Activated CD4-positive, CD25-positive, alpha-beta regulatory T cell (primary cell): ENCODE results near the gene LYAR.

Source experiments
- DNase-seq, 4 experiments: peaks; one replicate each; lab custom pipeline; 2025; lab: John Stamatoyannopoulos, UW

LYAR gene

DNA sequence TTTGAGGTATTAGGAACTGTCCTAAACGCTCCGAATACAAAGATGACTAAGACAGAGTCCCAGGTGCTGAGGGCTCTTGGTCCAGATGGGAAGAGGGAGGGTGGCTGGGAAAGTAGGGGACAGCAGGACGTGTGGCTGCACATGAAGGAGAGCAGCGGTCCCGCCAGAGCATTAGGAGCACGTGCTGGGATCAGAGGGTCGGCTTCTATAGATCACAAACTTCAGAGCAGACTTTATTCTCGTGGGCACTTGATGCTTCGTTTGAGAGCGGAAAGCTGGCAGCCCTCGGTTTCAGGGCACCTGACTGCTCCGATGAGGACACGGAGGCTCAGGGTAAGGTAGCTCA lies 26.2 kb upstream of the LYAR start:
- no peak for DNase-seq

DNA sequence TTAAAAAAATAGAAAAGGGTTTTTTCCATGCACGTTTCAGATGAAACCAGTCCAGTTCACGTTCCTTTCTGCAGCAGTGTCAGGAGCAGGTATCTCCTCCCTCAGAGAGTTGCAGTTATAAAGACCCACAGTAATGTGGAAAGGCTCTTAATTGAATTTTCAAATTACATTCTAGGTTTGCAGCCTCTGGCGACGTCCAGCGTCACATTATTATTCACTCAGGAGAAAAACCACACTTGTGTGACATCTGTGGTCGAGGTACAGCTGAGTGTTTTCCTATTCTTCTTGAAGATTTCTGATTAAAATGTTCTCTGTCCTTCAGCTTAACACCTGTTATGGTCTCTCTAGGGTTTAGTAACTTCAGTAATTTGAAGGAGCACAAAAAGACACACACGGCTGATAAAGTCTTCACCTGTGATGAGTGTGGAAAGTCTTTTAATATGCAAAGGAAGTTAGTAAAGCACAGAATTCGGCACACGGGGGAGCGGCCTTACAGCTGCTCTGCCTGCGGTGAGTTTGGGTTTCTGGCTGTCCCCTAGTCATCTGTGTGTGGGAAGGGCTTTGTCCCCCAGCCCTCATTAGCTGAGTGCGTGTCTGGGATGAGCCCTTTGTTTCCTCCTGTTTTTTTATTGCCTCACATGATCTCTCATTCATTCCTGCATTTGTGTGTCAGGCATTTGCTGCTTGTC lies 25.7 kb upstream of the LYAR start:
- no peak for DNase-seq

DNA sequence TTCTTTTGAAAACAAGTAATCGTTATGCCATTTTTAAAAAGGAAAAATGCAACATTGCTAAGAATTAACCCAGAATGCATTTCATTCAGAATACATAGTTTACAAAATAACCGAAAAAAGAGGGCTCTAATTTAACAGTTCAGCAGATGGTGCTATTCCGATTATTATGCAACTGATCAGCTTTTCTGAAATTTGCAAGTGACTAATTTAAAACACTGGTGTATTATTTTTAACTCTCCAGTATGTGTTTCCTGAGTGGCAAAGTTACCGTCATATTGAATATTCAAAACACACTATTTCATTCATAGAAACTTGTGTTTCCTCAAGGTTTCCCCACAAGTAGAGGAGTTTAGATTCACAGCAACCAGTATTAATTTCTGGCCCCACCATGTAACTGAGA lies 21.2 kb upstream of the LYAR start:
- DNase-seq = no peak

DNA sequence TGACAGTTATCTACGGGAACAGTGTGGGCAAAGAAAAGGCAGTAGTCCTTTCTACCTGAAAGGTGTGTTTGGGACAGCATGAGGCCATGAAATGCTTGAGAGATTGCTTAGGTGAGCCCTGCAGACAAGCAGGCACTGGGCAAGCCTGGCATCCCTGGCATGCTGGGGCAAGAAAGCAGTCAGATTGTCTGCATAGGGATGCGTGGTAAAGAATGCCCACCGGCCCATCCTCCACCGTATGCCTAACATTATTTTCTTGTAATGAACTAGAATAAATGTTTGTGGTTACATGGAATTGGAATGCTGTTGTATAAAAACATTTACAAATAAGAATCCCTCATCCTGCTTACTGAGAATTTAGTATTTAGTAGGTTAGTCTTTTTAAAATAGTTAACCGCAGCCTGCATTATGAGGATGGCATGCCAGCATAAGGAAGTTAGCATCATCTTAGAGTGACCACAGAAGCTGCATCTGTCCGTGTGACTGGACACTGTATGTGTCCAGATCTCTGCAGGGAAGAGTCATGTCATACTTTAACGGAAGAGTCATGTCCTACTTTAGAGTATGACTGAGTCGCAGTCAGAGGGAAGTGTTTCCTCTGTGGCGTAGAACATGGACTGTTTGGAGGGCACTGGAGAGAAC lies 19.0 kb upstream of the LYAR start:
- DNase-seq = no peak

DNA sequence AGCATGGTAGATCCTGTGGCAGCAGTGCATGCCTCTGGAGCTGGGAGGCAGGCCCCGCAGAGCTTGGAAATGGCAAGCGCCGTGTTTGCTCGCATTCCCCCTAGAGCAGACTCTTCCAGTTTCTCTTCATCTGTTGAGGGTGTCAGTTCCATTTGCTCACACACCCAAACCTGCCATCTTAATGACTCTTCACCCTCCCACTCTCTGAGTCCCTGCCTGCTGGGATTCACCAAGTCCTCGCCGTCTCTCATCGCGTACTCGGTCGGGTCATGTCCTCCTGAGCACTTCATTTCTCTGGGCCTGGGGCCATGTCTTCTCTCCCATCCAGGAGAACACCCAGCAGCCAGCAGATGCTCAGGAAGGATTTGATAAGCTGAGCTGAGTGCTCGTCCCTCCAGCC lies 17.0 kb upstream of the LYAR start:
- no peak for DNase-seq

DNA sequence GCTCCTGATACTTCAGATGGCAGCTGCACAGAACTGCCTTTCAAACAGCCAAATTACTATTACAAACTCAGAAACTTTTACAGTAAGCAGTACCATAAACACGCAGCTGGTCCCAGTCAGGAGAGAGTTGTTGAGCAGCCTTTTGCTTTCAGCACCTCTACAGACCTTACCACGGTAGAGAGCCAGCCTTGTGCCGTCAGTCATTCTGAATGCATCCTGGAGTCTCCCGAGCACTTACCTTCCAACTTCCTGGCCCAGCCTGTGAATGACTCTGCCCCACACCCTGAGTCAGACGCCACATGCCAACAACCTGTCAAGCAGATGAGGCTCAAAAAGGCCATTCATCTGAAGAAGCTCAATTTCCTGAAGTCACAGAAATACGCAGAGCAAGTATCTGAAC lies 12.5 kb upstream of the LYAR start:
- DNase-seq = no peak

DNA sequence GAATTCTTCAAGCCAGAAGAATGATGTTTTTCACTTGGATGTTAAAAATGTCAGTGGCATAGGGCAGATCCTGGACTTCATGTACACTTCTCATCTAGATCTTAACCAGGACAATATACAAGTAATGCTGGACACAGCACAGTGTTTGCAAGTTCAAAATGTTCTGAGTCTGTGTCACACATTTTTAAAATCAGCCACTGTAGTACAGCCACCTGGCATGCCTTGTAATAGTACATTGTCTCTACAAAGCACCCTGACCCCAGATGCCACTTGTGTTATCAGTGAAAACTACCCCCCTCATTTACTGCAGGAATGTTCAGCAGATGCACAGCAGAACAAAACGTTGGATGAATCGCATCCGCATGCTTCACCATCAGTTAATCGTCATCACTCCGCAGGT lies 12.0 kb upstream of the LYAR start:
- DNase-seq = no peak

DNA sequence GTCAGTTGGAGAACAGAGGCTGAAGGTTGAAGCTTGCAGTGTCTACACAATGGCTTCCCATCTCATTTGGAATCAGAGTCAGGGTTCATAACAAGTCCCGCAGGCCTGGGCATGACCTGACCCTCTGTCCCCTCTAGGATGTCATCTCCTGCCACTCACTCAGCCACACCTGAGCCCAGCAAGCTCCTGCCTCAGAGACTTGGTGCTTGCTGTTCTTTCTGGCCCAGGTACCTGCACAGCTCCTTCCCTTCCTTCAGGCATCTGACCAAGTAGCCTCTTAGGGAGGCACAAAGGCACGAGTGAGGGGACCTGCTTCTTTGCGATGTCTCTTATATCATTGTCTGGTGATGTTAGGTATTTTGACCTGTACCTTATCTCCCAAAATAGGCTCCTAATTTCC lies 9.1 kb upstream of the LYAR start:
- DNase-seq = no peak

DNA sequence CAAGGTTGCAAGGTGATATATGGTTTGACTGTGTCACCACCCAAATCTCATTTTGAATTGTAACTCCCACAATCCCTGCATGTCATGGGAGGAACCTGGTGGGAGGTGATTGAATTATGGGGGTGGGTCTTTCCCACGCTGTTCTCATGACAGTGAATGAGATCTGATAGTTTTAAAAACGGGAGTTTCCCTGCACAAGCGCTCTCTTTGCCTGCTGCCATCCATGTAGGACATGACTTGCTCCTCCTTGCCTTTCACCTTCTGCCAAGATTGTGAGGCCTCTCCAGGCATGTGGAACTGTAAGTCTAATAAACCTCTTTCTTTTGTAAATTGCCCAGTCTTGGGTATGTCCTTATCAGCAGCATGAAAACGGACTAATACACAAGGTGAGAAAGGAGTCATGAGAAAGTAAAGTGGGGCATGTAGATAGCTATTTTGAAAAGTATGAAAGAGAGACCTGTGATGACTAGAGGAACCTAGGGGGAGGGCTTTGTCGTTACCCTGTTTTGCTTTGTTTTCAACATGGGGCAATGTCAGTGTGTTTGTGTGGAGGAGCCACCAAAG lies 6.4 kb upstream of the LYAR start:
- DNase-seq = no peak

DNA sequence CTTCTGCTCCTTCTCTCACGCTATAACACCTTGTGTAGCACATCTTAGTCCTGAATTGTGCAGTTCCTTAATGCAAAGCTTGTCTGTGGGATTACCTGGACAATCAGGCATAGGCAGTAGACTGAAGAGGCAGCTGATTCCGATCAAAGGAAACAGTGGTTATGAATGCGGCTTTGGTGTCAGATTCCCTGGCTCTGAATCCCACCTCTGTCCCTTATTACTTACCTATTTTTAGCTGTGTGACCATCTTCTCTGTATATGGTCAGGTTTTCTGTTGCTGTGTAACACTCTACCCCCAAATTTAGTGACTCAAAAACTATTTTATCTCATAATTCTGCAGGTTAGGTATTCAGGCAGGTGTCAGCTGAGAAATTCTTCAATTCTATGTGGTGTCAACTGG lies 3.3 kb upstream of the LYAR start:
- DNase-seq = no peak

DNA sequence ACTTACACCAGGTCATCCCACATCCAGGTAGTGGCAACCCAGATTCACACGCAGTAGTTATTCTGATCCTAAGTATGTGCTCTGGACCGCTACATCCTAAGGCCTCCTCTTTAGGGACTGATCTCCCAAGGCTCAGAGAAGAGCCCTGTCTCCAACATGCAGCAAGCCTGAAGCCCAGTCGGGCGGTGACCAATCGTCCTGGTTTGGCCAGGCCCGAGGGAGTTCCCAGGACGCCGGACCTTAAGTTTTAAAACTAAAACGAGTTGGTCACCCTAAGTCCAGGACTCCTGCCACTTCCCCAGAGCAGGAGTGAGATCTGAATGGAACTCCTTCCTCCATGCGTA lies 385 bp downstream of the LYAR start:
- no peak for DNase-seq

DNA sequence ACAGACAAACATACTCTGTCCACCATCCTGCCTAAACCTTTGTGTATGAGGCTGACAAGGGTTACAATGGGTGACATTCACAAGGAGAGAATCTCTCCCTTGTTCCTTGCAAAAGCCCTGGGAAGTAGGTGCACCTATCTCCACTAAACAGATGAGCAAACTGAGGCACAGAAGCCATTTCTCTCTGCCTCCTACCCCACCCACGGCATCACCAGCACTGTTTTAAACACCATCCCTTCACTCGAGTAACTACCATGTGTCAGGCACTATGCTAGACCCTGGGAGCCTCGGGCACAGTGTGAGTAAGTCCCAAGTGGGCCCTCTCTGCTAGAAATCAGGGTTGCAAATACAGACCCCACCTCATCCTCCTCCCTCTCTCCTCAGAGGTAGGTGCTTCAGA lies 899 bp downstream of the LYAR start:
- no peak for DNase-seq

DNA sequence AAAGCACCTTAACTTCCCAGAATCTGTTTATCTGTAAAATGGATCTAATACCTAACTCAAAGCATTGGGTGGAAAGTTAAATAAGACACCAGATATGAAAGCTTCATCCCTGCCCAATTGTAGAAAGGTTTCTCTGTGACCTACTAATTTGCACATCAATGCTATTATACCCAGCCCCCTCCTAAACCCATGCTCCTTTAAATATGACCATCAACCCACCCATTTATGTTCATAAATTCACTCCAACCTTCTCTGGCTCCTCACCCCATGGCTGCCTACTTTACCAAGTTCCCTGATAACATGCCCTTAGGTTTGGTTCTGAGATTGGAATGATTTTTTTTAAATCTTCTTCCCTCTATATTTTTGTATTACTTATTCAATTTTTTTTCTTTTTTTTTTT lies 1.9 kb downstream of the LYAR start:
- no peak for DNase-seq

DNA sequence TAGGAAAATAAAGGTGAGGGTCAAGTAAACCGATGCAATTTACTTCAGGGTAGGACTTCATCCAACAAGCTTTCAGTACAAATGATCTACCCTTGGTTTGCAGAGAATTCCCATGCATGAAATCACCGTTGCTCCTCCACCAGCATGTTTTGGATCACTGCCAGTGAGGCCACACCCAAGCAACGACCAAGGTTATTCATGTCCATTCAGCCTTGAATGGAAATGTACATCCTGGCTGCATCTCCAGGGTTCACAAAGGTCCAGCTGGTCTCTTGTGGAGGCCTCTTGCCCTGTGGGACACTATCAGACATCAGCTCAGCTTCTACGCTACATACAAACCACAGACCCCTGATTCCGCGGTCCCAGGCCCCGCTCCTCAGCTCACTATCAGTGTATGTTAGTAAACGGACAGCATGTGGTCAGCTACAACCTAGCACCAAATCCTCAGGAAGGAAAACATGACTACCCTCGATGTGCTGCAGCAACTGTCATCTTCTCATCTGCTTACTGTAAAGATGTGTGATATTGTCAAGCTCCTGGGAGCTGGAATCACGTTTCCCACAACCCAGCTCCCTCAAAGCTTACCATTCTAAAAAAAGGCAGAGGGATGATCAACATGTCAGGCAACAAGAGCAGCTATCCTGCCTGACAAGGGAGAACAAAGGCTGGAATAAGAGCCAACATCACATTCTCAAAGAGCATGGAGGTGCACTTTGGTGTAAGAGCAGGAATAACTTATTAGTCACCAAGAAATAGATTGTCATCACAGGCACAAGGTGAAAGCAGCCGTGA lies 4.9 kb downstream of the LYAR start:
- DNase-seq = no peak

DNA sequence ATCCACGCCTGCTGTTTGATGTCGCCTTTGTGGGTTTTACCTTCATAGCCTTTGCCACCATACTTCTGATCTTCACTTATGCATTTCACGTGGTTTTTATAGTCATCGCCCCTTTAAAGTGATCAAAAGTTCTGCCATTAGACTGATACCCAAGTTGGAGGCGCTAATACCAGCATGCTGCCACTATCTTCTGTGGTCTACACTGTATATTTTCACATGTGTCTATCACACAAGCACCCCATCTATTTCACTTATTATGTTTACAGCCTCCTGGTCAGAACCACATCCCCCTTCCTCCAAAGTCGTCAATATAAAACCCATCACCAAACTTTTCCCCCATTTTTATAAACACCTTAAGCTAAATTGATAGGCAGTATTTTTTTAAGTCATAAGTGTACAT lies 8.2 kb downstream of the LYAR start:
- DNase-seq = no peak

DNA sequence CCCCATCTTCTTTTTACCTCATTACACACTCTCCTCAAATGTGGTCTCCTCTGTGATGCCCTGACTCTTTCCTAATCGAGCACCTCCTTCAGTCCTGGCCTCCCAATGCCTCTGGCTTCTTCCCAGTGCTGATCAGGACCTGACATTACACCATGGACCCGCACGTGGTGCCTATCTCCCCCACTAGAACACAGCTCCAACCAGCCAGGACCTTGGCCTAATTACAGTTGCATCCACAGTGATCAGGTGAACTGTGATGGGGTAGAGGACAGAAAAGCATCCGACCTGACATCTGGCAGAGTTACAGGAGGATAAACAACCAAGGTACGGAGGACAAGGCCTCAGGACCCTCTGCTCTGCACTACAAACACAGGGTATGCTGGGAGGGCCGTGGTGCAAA lies 12.4 kb downstream of the LYAR start:
- DNase-seq = no peak

DNA sequence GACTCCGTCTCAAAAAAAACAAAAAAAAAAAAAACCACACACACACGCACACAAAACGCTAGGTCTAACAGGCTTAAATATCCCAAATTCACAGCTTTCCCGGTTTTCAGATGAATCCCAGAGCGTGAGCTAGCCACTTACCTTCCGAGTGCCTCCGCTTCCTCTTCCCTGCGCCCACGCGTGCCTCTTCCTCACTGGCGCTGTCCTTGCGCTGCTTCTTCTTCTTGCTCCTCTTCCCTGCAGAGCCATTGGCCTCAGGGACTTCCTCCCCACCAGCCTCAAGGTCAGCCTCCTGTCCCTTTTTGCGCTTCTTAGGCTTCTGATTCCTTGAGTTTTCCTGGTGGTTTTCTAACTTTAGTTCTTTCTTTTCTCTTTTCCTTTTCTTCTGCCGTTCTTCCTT lies 15.7 kb downstream of the LYAR start:
- DNase-seq = no peak

DNA sequence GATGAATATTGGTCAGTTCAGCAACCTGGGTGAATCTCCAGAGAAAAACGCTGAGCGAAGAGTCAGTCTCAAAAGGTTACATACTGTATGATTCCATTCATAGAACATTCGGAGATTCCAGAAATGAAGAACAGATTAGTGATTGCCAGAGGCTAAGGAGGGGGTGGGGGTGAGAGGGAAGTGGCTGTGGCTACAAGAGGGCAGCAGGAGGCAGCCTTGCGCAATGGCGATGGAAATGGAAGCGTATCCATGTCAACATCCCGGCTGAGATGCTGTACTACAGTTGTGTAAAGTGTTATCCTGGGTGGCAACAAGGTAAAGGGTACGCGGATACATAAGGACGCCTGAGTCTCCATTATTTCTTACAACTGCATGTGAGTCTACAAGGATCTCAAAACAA lies 18.0 kb downstream of the LYAR start:
- DNase-seq = no peak

DNA sequence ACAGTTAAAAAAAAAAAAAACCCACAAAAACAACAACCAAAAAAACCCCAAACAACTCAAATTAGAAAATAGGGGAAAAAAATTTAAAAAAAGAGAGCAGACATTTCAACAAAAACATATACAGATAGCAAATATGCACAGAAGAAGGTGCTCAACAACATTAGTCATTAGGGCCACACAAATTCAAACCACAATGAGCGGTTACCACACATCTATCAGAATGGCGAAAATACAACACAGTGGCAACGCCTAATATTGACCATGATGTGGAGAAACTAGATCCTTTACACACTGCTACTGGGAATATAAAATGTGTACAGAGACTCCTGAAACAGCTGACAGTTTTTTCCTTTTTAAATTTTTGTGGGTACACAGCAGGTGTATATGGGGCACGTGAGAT lies 19.4 kb downstream of the LYAR start:
- DNase-seq = no peak

DNA sequence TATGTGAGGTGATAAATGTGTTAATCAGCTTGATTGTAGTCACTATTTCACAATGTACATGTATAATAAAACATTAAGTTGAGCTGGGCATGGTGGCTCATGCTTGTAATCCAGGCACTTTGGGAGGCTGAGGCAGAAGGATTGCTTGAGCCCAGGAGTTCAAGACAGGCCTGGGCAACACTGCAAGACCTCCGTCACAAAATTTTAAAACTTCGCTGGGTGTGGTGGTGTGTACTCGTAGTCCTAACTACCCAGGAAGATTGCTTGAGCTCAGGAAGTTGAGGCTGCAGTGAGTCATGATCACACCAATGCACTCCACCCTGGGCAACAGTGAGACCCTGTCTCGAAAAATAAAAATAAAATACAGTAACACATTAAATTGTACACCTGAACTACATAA lies 20.1 kb downstream of the LYAR start:
- DNase-seq = no peak

DNA sequence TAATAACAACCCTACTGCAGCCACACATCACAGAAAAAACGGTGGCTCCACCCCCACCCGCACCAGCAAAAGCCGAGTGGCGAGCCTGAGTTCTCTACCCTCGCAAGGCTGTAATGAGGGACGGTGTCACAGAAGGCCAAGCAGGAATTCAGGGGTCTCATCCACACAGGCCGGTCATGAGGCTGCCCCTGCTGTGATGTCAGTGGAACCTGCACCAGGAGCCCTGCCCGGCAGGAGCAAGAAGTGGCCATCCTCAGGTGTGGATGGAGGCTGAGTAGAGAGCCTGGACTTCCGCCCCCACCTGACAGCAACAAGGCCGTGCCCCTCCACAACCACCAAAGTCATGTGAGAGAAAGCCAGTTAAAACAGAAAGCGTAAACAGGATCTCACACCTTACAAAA lies 20.6 kb downstream of the LYAR start:
- DNase-seq = no peak

DNA sequence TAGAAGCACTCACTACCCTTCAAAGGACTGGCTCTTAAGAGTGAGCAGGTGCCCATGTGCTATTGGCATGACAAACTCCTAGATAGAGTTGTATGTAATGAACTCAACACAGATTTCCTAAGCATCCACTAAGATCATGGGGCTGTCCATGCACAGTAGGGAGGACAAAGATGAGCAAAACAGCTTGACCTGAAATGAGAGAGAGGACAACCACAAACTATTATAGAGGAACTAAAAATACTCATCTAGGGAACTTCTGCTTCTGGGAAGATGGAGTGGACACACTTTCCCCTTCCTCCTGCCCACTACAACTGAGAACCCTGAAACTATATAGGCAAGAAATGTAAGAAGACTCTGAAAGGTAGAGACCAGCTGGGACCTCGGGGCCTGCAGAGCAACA lies 21.2 kb downstream of the LYAR start:
- no peak for DNase-seq

DNA sequence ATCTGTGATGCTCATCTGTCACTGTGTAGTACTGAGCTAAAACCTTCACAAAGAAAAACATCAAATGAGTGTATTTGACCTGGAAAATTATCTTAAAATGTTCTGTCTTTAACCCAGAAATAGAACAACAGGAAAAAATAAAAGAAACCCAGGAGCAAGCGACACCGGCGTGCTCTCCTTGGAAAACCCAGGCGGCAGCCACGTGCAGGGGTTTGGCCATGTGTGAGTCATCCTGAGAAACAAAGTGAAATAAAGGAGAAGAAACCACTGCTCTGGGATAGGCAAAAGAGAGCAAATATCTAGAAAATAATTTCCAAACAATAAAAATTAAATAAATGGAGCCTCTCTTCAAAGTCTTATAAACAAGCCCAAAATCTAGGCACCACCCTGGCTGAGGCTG lies 22.0 kb downstream of the LYAR start:
- DNase-seq = no peak
